Measurements from ENCODE around the gene CDH10.

CDH10 gene

DNA sequence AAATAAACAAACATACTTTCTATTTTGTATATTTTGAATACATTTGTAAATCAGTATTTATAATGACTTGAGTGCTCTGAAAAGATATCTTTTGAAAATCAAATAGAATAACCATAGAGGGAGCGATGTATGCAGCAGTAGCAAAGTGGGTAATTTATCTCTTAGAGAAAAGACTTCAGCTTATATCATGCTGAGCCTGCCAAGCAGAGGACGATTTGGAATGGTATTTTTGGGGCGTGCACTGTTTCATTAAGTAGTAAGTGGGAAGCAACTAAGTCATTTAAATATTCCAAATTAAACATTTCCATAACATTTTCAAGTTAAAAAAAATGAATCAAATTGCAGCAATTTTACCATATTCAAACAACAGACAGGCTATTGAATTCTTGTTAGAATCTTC is 147.6 kb downstream of the CDH10 start:
- no peak overlapping the region for H3K4me3 ChIP-seq
- H3K27ac ChIP-seq = no peak overlapping the region

DNA sequence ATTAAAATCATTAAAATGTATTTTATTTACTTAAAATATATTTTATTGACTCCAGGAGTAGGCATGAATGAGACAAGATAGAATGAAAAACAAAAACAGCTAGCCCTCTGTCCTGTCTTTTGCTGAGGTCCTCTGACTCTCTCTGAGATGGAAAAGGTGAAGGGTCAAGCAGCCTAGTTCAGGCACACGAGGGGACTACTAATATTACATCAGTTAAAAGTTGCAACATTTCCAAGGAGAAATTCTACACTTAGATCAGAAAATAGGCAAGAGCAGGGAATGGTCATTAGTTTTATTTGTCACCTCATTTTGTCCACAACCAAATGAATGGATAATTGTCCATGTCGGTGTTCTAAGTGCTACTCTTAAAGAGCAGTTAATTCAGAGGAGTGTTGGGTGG is 148.5 kb downstream of the CDH10 start:
- no peak overlapping the region for H3K27ac ChIP-seq
- no peak overlapping the region for H3K4me3 ChIP-seq

DNA sequence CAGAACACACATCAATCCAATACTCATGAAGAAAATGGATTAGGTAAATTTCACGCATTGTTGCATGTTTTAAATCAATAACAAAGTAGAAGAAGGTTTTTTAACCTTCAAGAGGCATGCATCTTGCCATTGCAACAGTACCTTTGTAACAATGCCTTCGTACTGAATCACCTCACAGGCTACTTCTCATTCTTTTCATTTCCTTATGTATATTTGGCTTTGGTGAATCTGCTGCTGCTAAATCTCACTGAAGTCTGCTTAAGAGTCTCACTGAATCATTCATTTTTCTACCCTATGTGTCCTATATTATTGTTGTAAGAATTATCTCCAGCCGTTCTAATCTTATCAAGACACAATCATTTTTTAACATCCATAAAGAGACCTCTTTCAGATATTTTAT is 152.5 kb downstream of the CDH10 start:
- no peak overlapping the region for H3K4me3 ChIP-seq
- H3K27ac ChIP-seq = no peak overlapping the region

DNA sequence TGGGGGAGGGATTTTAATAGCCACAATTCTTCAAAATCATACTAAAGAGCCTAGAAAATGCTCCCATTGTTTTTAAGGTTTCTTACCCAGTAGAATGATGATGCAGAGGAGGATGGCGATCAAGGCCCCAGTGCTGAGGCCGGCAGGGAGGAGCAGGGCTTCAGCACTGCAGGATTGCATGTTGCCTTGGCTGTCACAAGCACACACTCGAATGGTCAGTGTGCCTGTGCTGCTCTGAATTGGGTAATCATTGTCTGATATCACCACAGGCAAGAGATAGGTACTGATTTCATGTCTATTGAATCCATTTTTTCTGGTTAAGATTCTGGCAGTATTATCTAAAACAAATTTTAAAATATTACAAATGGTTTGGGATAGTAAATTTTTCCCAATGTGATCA is 153.3 kb downstream of the CDH10 start:
- H3K27ac ChIP-seq = no peak overlapping the region
- no peak overlapping the region for H3K4me3 ChIP-seq

- no peak overlapping the region for H3K27ac ChIP-seq
- no peak overlapping the region for H3K4me3 ChIP-seq
Measured at GRCh38 chr5:24487368-24488229, 157.2 kb downstream of the CDH10 start.

GRCh38 chr5:24480952-24481351 is 163.8 kb downstream of the CDH10 start:
- Histone ChIP-seq H3K4me3 (no peak overlapping the region), H3K27ac (no peak overlapping the region)

DNA sequence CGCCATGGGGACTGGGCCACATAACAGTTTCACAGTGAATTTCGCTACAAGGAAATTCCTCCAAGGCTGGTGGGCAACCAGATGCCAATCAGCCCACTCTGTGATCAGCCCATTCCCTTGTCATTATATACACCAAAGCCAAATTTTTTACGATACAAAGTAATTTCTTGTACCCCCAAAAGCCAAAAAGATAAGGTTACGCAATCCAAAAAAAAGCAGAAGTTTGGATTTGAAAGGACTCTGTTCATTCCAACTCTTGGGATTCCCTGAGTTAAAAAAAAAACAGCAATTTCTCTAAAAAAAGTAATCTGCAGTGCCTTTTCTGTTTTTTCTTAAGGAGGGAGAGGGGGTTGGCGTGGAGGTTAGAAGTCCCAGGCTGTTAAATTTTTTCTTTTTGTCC is 166.8 kb downstream of the CDH10 start:
- no peak overlapping the region for H3K27ac ChIP-seq
- H3K4me3 ChIP-seq = no peak overlapping the region

DNA sequence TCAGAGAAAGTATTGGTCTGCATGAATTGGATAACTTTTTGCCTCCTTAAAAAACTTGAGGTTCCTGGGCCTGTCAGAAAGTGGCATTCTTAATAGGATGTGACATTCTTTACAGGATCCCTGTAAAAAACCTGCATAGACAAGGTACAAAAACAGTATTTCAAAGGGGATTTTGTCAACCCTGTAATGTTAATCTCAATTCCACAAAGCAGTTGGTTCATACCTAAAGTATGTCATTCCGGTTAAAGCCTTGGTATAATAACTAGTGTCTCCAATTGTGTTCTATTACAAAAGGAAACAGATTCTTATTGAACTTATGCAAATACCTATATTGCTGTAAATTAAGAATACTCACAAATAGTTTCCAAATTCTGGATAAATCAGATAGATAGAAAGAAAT is 169.7 kb downstream of the CDH10 start:
- Histone ChIP-seq H3K4me3 (no peak overlapping the region), H3K27ac (no peak overlapping the region)

GRCh38 chr5:24474685-24475084 is 170.1 kb downstream of the CDH10 start:
- no peak overlapping the region for H3K27ac ChIP-seq
- no peak overlapping the region for H3K4me3 ChIP-seq

GRCh38 chr5:24472518-24472917 is 172.3 kb downstream of the CDH10 start:
- Histone ChIP-seq H3K27ac (no peak overlapping the region), H3K4me3 (no peak overlapping the region)

- Histone ChIP-seq H3K4me3 (no peak overlapping the region), H3K27ac (no peak overlapping the region)
Measured at GRCh38 chr5:24444414-24444813, 200.4 kb downstream of the CDH10 start.

GRCh38 chr5:24439465-24439864 is 205.3 kb downstream of the CDH10 start:
- no peak overlapping the region for H3K27ac ChIP-seq
- H3K4me3 ChIP-seq = no peak overlapping the region
